GM08714 (cell line): ENCODE results near the gene SLC10A1.
"Not testable (repeated sequence)": the region's sequence is repeated elsewhere in the genome, so short reads cannot be mapped to it uniquely, and the experiment has no call there.

Experiments
- H3K4me3 ChIP-seq: fragments of 200-500 bp; sonication (Bioruptor generic); 2 replicates; pipeline ENCODE4 v1.5.1; 2014; ENCODE audit warnings: mild to moderate bottlenecking, low read length, inconsistent platforms
- ZNF274 ChIP-seq: IDR thresholded peaks from 2 replicates; pipeline ENCODE4 v1.6.1; 2012; ENCODE audit warnings: mild to moderate bottlenecking, low read depth, low read length

The SLC10A1 gene

DNA sequence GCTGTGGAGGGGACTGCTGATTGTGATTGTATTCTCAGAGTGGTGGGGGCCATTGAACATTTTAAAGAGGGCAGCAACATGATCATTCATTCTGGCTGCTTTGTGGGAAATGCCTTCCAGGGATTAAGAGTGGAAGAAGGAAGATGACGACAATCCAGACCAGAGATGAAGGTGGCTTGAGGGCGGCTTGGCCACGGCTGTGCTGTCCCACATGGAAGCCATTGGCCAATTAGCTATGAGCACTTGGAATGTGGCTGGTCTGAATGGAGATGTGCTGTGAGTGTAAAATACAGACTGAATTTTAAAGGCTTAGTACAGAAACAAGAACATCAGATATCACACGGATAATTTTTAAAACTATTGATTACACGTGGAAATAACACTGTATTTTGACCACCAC is 19.2 kb upstream of the SLC10A1 start:
- no peak for TF ChIP-seq ZNF274
- H3K4me3 ChIP-seq = no peak overlapping the region

- TF ChIP-seq ZNF274 = no peak
- H3K4me3 ChIP-seq = no peak overlapping the region
Observed at GRCh38 chr14:69815556-69815955, 18.5 kb upstream of the SLC10A1 start.

- no peak overlapping the region for H3K4me3 ChIP-seq
Observed at GRCh38 chr14:69814397-69814796, 17.4 kb upstream of the SLC10A1 start.

GRCh38 chr14:69813346-69813745 is 16.3 kb upstream of the SLC10A1 start:
- H3K4me3 ChIP-seq = not testable (repeated sequence)

More at GRCh38 chr14:69814397-69814796, 17.4 kb upstream of the SLC10A1 start:
- no peak for TF ChIP-seq ZNF274

DNA sequence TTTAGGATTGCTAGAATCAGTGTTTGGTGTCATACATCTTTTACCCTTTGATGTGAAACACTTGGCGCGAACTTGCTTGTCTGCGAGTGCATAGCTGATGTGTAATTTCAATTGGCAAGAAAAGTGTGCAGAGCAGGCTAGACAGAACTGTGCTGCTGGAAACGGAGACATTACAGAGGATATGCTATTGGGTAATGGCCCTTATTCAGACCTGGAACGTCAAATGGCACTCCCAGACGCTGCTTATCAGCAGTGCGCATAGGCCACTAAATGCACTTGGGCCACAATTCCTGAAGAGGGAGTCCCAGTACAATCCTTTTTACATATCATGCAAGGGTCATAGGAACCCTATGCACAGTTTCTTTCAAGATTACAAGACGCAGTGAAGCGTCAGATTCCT is 15.7 kb upstream of the SLC10A1 start:
- no peak for TF ChIP-seq ZNF274
- H3K4me3 ChIP-seq = no peak overlapping the region

DNA sequence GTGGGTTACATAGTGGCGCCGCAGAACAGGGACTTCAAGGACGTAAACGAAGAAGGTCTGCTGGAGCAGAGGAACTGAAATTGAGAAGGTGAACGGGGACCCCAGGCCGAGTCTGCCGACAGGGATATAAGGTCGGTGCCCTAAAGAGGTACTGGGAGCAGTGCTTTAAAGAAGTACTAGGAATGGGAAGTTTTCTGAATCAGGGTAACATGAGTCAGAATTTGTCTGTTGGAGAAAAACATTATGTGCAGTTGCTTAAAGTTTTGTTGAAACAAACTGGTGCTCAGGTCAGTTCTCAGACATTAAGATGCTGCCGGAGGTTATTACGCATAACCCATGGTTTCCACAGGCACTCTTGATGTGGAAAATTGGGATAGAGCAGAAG is 14.8 kb upstream of the SLC10A1 start:
- no peak for TF ChIP-seq ZNF274
- H3K4me3 ChIP-seq = no peak overlapping the region

DNA sequence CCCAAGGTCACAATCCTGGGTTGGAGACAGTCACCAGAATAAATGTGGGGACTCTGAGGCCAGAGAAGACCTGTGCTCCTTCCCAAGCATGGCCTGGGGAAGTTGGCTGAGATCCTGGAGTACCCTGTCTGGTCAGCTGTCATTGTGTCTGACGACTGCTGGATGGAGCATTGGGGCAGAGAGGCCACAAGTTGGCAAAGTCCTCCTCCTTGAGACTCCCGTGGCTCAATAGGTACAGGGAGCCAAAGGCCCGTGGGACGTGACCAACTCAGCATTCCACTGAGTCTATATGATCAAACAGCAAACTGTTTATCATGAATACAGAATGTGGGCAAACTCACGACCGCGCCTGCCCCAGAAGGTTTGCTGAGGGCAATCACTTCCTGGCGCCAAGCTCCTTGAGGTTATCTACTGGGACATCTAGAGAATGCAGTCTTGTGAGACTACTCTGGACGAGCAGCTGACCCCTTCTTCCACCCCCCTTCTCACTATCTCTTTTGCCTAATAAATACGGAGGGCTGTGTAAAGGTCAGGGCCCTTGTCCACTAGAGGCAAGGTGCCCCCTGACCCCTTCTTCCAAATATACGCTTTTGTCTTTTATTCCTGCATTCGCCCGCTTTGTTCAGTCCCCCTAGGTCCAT is 14.3 kb upstream of the SLC10A1 start:
- H3K4me3 ChIP-seq = no peak overlapping the region
- no peak for TF ChIP-seq ZNF274

- TF ChIP-seq ZNF274 = no peak
- no peak overlapping the region for H3K4me3 ChIP-seq
Observed at GRCh38 chr14:69808919-69809808, 12.1 kb upstream of the SLC10A1 start.

GRCh38 chr14:69807192-69807591 is 10.2 kb upstream of the SLC10A1 start:
- TF ChIP-seq ZNF274 = no peak

DNA sequence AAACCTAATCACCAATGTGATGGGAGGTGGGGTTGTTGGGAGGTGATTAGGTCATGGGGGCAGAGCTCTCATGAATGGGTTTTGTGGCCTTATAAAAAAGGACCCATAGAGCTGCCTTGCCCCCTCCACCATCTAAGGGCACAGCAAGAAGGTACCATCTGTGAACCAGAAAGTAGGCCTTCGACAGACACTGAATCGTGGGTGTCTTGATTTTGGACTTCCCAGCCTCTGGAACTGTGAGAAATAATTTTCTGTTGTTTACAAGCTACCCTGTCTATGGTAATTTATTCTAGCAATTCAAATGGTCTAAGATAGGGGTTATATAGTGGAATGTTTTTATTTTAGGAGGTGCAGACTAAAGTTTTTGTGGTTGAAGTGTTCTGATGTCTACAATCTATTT is 7.9 kb upstream of the SLC10A1 start:
- TF ChIP-seq ZNF274 = no peak

More at GRCh38 chr14:69807192-69807591, 10.2 kb upstream of the SLC10A1 start:
- H3K4me3 ChIP-seq = no peak overlapping the region

DNA sequence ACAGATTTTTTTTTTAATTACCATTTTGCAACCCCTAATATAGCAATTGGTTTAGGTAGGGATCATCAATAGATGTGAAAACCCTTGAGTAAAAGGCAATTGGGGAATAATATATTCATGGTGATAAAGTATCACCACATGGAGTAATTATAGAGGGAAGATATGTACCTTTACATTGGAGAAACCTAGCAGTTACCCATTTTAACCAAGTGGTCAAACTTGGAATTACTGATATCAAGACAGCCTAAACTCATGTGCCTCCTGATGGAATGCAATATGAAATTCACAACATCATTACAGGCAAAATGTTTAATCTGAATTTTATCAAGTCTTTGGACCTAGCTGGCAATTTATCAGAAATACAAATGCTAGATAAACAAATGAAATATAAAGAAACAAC is 6.7 kb upstream of the SLC10A1 start:
- no peak for TF ChIP-seq ZNF274
- no peak overlapping the region for H3K4me3 ChIP-seq

More for the DNA sequence above, 7.9 kb upstream of the SLC10A1 start:
- H3K4me3 ChIP-seq = no peak overlapping the region

- TF ChIP-seq ZNF274 = no peak
- H3K4me3 ChIP-seq = no peak overlapping the region
Observed at GRCh38 chr14:69798339-69798735, 1.3 kb upstream of the SLC10A1 start.

DNA sequence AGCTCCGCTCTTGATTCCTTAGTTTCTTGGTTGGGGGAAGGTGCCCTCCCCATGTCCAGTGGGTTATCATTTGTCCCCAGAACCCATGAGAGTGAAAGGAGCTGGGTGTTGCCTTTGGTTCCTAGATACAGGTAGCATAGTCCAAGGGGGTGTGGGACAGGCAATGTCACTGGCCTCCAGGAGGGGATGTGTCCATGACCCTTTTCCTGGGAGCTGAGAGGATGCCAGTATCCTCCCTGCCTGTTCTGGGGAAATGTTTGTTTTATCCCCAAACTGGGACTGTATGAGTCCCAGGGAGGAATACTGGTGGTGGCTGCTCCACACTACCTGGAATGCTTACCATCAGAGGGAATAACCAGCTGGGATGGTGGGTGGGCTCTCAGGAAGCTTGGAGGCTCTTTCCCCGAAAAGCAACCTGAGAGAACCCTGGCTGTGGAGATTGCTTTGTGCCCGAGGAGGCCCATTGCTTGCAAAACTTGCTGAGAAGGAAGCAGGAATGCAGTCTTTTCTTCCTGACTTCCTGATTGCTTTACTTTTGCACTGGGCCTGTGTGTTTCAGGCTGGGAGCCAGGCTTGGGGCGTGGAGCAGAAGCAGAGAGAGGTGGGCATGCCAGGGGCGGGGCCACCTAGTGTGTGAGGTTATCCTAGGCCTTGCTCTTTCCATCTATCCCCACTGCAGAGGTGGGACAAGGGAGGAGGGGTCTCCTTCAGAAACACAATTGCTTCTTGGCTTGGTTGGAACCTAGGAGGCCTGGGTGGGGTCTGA is 715 bp upstream of the SLC10A1 start:
- H3K4me3 ChIP-seq = no peak overlapping the region
- TF ChIP-seq ZNF274 = no peak

- H3K4me3 ChIP-seq = no peak overlapping the region
- no peak for TF ChIP-seq ZNF274
Observed at GRCh38 chr14:69795691-69796090, 1.4 kb downstream of the SLC10A1 start.
